Erythroblast (primary cell): Measurements from ENCODE around the gene ERH.

ENCODE experiments used
- GATA1 ChIP-seq: IDR thresholded peaks from 2 replicates; pipeline ENCODE4 v1.6.1; 2011; ENCODE audit warnings: low read depth, mild to moderate bottlenecking, control low read depth, low read length, moderate library complexity
- POLR2A ChIP-seq: IDR thresholded peaks from 2 replicates; pipeline ENCODE4 v1.6.1; 2011; ENCODE audit warnings: mild to moderate bottlenecking, low read length

GRCh38 chr14:69398053-69398817 lies at the start of gene ERH, which contains the start of gene SLC39A9:
- TF ChIP-seq POLR2A (peak; percentile 91), GATA1 (no peak)
